HG03097 (cell line): ENCODE results near the gene AMELY.
"Not testable (repeated sequence)": the region's sequence is repeated elsewhere in the genome, so short reads cannot be mapped to it uniquely, and the experiment has no call there.

ENCODE experiments used
- ATAC-seq: cut with Tn5 transposase; IDR thresholded peaks from one replicate; pipeline ENCODE4 v1.9.1; 2021; ENCODE audit not compliant: unreplicated experiment, low FRiP score

AMELY gene

GRCh38 chrY:6911253-6911881 is at the start of gene AMELY:
Gene AMELY, minus strand, starts transcription at chrY:6911752. Its CDS starts 39,144 bp downstream, at chrY:6872608.
- ATAC-seq, result no peak

GRCh38 chrY:6949947-6950346 is 38.4 kb upstream of the AMELY start:
- no peak for ATAC-seq

- no peak for ATAC-seq
Measured at GRCh38 chrY:6948378-6948777, 36.8 kb upstream of the AMELY start.

- ATAC-seq, result no peak
Measured at GRCh38 chrY:6947695-6948094, 36.1 kb upstream of the AMELY start.

- no peak for ATAC-seq
Measured at GRCh38 chrY:6935497-6935896, 23.9 kb upstream of the AMELY start.

- ATAC-seq, result no peak
Measured at GRCh38 chrY:6931779-6932396, 20.3 kb upstream of the AMELY start.

- no peak for ATAC-seq
Measured at GRCh38 chrY:6929237-6929636, 17.7 kb upstream of the AMELY start.

- no peak for ATAC-seq
Measured at GRCh38 chrY:6928265-6928664, 16.7 kb upstream of the AMELY start.

- no peak for ATAC-seq
Measured at GRCh38 chrY:6921061-6921460, 9.5 kb upstream of the AMELY start.

GRCh38 chrY:6913362-6913761 is 1.8 kb upstream of the AMELY start:
- no peak for ATAC-seq

- no peak for ATAC-seq
Measured at GRCh38 chrY:6910372-6911252, 940 bp downstream of the AMELY start, which contains the start of gene TBL1Y. Gene TBL1Y, plus strand, starts transcription at chrY:6910697. Its CDS starts 114,388 bp downstream, at chrY:7025085.

- ATAC-seq, result no peak
Measured at GRCh38 chrY:6909856-6910255, 1.7 kb downstream of the AMELY start.

- ATAC-seq, result no peak
Measured at GRCh38 chrY:6909118-6909521, 2.4 kb downstream of the AMELY start.

GRCh38 chrY:6908021-6908420 is 3.5 kb downstream of the AMELY start:
- not testable (repeated sequence) for ATAC-seq

GRCh38 chrY:6907591-6907990 is 4.0 kb downstream of the AMELY start:
- ATAC-seq, result no peak

GRCh38 chrY:6902116-6902515 is 9.4 kb downstream of the AMELY start:
- not testable (repeated sequence) for ATAC-seq

- no peak for ATAC-seq
Measured at GRCh38 chrY:6895236-6895635, 16.3 kb downstream of the AMELY start.

GRCh38 chrY:6894496-6894895 is 17.1 kb downstream of the AMELY start:
- no peak for ATAC-seq

GRCh38 chrY:6849384-6849783 is 62.2 kb downstream of the AMELY start:
- ATAC-seq, result no peak

- not testable (repeated sequence) for ATAC-seq
Measured at GRCh38 chrY:6842650-6843049, 68.9 kb downstream of the AMELY start.
